ENCODE data around the gene SEC14L1.

- TF ChIP-seq CTCF (IDR thresholded peaks at IDR 0.05) = peak; percentile 7 to 66 (median 39)
- peak in 1 of 2 donors; percentile 65 for TF ChIP-seq EP300 (IDR thresholded peaks at IDR 0.05)
Measured at GRCh38 chr17:77208217-77208808, 67.5 kb downstream of the SEC14L1 start.
